ENCODE measurements around the gene MAP3K5.

DNA sequence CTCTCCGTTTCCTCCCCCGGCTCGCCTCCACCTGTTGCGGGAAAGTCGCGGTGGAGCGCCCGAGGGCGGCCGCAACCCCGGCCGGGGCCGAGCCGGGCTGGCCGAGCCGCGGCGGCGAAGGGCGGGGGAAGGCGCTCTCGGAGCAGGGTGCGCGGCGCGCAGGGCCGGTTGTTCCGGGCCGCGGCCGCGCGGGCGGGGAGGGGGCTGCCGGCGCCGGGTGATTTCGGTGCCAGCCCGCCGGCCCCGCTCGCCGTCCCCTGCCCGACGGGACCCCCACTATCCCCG lies 242.3 kb downstream of the MAP3K5 start:
- TF ChIP-seq ARNTL (CRISPR knock-in tag; IDR thresholded peaks at IDR 0.05; ENCODE audit: borderline replicate concordance, low read depth) (no peak), CSDC2 (CRISPR knock-in tag; IDR thresholded peaks at IDR 0.05) (no peak), ZNF70 (CRISPR knock-in tag; IDR thresholded peaks at IDR 0.05) (no peak), ZFP3 (CRISPR knock-in tag; IDR thresholded peaks at IDR 0.05) (no peak), ZNF8 (CRISPR knock-in tag; IDR thresholded peaks at IDR 0.05) (no peak), ZC3H10 (CRISPR knock-in tag; IDR thresholded peaks at IDR 0.05) (no peak), RARB (CRISPR knock-in tag; IDR thresholded peaks at IDR 0.05) (no peak), ZNF565 (CRISPR knock-in tag; conservative IDR thresholded peaks at IDR 0.05; ENCODE audit: low read depth) (no peak), OSR1 (CRISPR knock-in tag; IDR thresholded peaks at IDR 0.05) (no peak), TCF4 (CRISPR knock-in tag; IDR thresholded peaks at IDR 0.05; ENCODE audit: borderline replicate concordance) (no peak)
- TF ChIP-seq, protein P1, sequence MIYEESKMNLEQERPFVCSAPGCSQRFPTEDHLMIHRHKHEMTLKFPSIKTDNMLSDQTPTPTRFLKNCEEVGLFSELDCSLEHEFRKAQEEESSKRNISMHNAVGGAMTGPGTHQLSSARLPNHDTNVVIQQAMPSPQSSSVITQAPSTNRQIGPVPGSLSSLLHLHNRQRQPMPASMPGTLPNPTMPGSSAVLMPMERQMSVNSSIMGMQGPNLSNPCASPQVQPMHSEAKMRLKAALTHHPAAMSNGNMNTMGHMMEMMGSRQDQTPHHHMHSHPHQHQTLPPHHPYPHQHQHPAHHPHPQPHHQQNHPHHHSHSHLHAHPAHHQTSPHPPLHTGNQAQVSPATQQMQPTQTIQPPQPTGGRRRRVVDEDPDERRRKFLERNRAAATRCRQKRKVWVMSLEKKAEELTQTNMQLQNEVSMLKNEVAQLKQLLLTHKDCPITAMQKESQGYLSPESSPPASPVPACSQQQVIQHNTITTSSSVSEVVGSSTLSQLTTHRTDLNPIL (CRISPR knock-in tag; IDR thresholded peaks at IDR 0.05; ENCODE audit: low read depth): no peak
- TF ChIP-seq, protein P2, sequence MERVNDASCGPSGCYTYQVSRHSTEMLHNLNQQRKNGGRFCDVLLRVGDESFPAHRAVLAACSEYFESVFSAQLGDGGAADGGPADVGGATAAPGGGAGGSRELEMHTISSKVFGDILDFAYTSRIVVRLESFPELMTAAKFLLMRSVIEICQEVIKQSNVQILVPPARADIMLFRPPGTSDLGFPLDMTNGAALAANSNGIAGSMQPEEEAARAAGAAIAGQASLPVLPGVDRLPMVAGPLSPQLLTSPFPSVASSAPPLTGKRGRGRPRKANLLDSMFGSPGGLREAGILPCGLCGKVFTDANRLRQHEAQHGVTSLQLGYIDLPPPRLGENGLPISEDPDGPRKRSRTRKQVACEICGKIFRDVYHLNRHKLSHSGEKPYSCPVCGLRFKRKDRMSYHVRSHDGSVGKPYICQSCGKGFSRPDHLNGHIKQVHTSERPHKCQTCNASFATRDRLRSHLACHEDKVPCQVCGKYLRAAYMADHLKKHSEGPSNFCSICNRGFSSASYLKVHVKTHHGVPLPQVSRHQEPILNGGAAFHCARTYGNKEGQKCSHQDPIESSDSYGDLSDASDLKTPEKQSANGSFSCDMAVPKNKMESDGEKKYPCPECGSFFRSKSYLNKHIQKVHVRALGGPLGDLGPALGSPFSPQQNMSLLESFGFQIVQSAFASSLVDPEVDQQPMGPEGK (CRISPR knock-in tag; IDR thresholded peaks at IDR 0.05; ENCODE audit: borderline replicate concordance): no peak
